GM10266 (cell line): ENCODE measurements around the gene EPHA8.

ENCODE experiments used
- DNase-seq: peaks from one replicate; pipeline ENCODE4 v3.0.0; 2012; ENCODE audit errors: extremely low spot score
- CTCF ChIP-seq: IDR thresholded peaks from 2 replicates; pipeline ENCODE4 v1.5.1; 2012; ENCODE audit warnings: mild to moderate bottlenecking, low read depth; ENCODE audit not compliant: control insufficient read depth, insufficient read depth; ENCODE audit errors: missing control alignments

Gene EPHA8

DNA sequence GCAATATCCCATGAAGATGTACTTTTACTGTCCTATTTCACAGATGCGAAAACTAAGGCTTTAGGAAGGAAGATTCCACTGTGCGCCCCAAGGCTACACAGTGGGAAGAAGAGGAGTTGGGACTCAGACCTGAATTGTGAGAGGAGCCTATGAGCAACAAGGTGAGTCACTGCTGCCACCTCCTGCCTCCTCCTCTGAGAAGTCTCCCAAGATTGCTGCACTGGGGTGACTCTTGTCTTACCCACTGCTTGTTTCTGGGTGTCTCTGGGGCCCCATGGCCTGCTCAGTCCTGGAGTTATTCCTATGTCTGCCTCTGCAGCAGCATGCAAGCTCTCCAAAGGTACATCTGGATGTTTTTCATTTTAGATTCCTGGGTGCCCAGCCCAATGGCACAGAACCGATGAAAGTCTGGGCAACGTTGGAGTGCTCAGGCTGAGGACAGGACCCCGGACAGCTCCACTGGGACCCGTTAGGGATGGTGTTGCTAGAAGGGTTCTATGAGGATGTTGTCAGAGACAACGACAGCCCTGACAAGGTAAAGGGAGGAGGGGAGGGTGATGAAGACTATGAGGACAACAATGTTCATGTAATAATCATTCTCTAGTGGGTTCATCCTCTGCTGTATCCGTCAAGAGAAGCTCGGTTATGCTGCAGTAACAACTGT is 62.1 kb downstream of the EPHA8 start:
- no peak for TF ChIP-seq CTCF
- DNase-seq = no peak

GRCh38 chr1:22626237-22627157 is 63.2 kb downstream of the EPHA8 start:
- no peak for DNase-seq
- no peak for TF ChIP-seq CTCF

GRCh38 chr1:22627331-22627730 is 64.0 kb downstream of the EPHA8 start:
- no peak for DNase-seq

GRCh38 chr1:22628698-22629444 is 65.6 kb downstream of the EPHA8 start:
- TF ChIP-seq CTCF = no peak
- no peak for DNase-seq

More at GRCh38 chr1:22627331-22627730, 64.0 kb downstream of the EPHA8 start:
- no peak for TF ChIP-seq CTCF

- TF ChIP-seq CTCF = no peak
- DNase-seq = no peak
Measured at GRCh38 chr1:22629886-22630285, 66.6 kb downstream of the EPHA8 start.

GRCh38 chr1:22633697-22634463 is 70.6 kb downstream of the EPHA8 start:
- TF ChIP-seq CTCF = no peak

More at GRCh38 chr1:22633697-22634463, 70.6 kb downstream of the EPHA8 start:
- no peak for DNase-seq
